Stimulated activated CD8-positive, alpha-beta memory T cell treated with anti-CD3 and anti-CD28 coated beads, Interleukin-4, amount 100 ng/mL, for 48 hours (primary cell): ENCODE data around the gene GNAO1.

Experiments
- DNase-seq: peaks from one replicate; pipeline ENCODE4 v3.0.0-alpha.2; 2020

Gene GNAO1

DNA sequence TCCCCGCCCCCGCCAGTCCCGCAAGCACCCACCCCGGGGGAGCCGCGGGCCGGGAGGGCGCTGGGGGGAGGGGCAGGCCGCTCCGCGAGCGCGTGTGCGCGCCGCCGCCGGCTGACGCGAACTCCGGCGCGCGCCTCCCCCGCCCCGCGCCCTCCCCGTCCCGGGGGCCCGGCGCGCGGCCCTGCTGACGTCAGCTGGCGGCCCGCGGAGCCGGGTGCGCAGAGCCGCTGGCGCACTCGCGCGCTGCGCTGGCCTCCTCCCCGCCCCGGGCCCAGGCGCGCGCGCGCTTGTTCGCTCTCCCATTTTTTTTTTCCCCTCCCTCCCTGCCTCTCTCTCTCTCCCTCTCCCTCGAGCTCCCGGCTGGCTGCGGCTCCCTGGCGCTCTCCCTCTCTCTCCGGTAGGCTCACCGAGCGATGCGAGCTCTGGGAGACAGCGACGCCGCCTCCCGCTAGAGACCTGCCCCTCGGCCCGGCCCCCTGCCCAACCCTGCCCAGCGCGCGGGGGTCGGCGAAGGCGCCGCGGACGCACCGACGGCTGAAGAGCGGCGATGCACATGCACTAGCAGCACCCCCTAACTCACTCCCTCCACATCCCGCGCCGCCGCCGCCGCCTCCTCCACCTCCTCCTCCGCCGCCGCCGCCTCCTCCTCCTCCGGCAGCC, at the start of gene GNAO1:
Gene GNAO1 (plus strand): TSS at position 334 of the 660 bp plus-strand sequence. CDS start 747 bp downstream, outside the sequence.
- peak; percentile 63 for DNase-seq

DNA sequence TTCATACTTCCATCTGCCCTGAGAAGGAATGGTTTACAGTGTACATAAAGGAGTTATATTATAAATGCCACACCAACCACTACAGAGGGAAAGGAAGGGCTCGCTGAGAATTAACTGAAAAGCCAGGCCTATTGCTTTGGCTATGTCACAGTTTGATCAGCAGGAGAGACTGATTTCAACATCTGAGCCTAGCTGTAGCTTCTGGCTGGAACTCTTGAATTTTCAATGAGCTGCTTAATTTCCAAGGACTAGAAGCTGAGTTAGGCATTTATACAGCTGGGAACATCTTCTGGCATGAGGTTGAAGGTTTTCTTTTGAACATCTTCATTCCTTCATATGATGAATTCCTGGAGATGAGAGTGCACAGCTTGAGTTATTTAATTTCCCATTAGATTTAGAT, 47.6 kb upstream of the GNAO1 start:
- DNase-seq = no peak

GRCh38 chr16:56145369-56145768, 45.9 kb upstream of the GNAO1 start:
- no peak for DNase-seq

- DNase-seq = no peak
These were observed 39.7 kb upstream of the GNAO1 start for GRCh38 chr16:56151621-56152020.

- DNase-seq = no peak
These were observed 29.6 kb upstream of the GNAO1 start for GRCh38 chr16:56161658-56162057.

DNA sequence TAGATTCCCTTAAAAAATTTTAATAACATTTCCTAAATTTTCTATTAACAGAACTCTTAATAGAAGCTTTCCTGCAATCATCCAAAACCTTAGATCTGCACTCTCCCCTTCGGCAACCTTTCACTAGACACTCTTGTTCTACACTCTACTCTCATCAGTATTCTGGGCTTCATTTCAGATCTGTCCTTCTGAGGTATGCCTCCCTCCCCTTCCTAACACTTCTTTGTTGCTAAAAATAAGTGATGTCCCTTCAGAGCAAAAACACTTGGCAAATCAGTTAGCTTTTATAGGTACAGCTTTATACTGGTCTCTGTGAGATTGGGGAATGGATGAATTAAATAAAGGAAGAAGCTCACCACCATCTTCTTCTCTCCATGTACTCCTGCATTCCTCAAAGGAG, 28.2 kb upstream of the GNAO1 start:
- no peak for DNase-seq

DNA sequence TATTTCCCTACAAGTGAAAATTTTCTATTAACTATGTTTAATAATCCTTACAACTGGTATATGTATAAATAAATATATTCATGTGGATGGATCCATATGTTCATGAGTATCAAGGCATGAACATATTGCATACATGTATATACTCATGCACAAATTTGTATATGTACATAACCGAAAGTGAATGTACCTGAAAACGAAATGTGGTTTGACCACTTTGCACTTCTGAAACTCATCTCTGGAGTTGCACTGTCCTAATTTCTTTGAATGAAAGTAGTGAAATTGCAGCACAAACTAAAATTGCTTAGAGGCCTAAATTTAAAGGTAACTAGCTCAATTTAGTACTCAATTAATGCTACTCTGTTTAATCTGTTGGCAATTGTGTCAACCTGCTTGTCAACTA, 27.4 kb upstream of the GNAO1 start:
- no peak for DNase-seq

GRCh38 chr16:56164636-56165035, 26.7 kb upstream of the GNAO1 start:
- DNase-seq = no peak

GRCh38 chr16:56174411-56174810, 16.9 kb upstream of the GNAO1 start:
- DNase-seq = no peak

- no peak for DNase-seq
These were observed 9.9 kb upstream of the GNAO1 start for GRCh38 chr16:56181401-56181800.

DNA sequence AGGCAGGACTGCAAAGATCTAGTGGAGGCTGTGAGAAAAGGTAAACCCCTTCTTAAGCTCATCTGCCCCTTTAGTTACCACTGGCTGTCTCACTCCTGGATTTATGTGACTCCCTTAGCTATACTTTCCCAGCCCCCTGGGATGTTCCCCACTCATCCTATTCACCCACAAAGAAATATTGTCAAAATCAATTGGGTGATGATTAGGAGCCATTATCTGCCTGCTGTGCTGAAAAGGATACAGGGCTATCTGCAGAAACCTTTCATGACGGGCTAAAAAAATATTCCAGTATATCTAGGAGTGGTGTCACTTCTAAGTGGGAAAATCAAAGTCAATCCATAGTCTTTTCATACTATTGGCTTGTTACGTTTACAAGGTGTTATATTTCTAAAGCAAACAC, 8.0 kb upstream of the GNAO1 start:
- no peak for DNase-seq

DNA sequence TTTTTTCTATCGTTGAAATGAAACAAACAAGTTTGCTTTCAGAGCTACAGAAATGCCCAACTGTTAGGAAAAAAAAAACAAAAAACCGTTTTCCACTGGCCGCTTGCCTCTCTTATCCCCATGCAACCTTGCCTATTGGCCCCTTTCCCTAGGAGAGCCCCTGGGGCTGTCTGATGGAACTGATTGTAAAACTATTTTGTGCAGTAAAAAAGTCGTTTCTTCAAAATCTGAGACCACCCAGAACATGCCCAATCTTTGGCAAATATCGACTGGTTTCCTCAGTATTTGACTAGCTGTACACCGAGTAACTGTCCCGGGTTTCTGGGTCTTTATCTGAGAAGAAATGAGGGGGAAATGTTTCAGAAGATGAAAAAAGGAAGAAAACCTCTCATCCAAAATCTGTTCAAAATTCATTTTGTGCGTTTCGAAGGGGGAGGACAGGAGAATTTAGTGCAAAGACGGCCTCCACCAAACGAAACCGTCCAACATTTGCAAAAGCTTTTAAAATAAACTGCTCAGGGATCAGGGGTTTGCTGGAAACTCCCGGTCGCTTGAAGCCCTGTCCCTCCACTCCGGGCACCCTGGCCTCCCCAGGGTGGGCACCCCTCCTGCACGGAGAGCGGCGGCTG, 1.1 kb upstream of the GNAO1 start:
- DNase-seq = no peak

- DNase-seq = peak; percentile 45
These were observed 573 bp upstream of the GNAO1 start for GRCh38 chr16:56190677-56191155.

- peak; percentile 33 for DNase-seq
These were observed 746 bp downstream of the GNAO1 start for GRCh38 chr16:56191835-56192634.

DNA sequence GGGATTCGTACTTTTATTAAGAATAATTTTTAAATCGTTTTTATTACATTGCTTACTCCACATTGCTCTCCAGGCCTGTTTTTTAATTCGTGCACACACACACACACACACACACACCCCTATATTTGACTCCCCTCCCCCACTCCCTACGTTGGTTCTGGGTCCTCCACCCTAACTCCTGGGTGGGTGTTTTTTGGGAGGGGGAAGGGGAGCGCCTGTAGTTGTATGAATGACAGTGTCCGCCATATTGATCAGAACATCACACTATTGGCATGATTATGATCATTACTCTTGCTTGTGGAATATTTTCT, 1.3 kb downstream of the GNAO1 start:
- no peak for DNase-seq

GRCh38 chr16:56192986-56193945, 2.0 kb downstream of the GNAO1 start:
- DNase-seq = no peak

DNA sequence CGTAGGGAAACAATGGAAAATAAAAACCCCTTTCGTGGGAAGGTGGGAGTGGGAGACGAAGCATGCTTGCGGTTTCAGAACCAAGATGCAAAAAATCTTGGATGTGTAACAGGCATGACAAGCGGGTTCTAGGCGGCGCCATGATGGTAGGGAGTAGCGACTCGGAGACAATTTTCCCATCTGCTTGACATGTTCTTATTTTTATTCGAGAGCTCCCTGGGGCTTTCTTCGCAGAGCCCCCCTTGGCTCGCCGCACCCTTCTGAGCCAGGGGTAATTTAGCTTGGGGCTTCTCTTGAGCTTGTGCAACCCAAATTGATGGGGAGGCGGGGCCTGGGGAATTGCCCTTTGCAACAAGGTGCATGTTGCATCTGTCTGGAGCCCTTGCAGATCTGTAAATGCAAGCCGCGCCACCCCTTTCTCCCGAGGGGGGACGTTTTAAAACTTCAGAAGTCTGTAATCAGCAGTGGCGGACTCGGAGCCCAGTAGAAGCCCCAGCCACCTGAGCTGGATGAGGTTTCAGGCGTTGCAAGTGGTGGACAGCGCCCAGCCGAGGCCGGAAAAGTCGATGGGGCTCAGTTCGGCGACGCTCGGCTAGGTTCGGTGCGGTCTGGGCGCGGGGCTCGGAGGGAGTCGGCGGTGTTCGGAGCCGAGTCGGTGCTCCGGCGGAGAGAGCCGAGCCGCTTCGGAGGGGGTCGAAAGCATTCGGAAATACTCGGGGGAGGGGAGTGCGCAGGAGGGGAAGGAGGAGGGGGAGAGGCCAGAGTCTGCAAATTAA, 2.9 kb downstream of the GNAO1 start:
- peak; percentile 85 for DNase-seq

DNA sequence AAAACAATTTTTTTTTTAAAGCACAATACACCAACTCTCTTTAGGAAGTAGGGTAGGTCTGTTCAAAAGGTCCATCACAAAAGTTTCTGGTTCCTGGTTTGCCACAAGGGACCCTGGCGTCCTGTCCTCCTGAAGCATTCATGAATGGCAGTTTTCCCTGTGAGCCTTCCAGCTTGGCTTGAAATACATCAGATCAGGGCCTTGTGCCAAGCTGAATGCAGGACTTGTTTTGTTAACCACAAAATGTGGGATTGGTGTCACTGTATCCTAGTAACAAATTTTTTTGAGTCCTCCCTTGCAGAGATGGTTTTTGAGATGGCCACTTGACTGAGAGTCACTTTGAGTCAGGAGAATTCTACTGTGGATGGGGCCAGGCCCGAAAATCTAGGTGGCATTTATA, 3.9 kb downstream of the GNAO1 start:
- DNase-seq = no peak

GRCh38 chr16:56196381-56196780, 5.1 kb downstream of the GNAO1 start:
- DNase-seq = no peak

- no peak for DNase-seq
These were observed 6.1 kb downstream of the GNAO1 start for GRCh38 chr16:56197192-56197992.
